ENCODE measurements around the gene SLC35F5.
A peak's percentile ranks its signal among the peaks of the same experiment; 100 is the strongest.
"Not testable (repeated sequence)": the region's sequence is repeated elsewhere in the genome, so short reads cannot be mapped to it uniquely, and the experiment has no call there.

SLC35F5 gene

GRCh38 chr2:113755035-113755834 is 1.2 kb downstream of the SLC35F5 start:
- DNase-seq (ENCODE audit: low spot score): no peak

DNA sequence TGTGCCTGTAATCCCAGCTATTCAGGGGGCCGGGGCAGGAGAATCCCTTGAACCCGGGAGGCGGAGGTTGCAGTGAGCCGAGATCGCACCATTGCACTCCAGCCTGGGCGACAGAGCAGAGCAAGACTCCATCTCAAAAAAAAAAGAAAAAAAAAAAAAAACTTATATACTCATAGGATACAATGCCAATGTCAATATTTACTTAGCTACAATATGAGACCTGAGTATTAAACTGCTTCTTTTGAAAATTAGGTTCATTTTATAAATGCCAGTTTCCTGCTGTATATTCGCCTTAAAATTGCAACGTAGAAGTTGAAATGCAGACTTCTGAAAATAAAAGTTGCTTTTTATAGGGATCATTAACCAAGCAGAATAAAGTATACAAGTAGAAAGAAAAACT is 2.3 kb downstream of the SLC35F5 start:
- no peak for DNase-seq (ENCODE audit: low spot score)

DNA sequence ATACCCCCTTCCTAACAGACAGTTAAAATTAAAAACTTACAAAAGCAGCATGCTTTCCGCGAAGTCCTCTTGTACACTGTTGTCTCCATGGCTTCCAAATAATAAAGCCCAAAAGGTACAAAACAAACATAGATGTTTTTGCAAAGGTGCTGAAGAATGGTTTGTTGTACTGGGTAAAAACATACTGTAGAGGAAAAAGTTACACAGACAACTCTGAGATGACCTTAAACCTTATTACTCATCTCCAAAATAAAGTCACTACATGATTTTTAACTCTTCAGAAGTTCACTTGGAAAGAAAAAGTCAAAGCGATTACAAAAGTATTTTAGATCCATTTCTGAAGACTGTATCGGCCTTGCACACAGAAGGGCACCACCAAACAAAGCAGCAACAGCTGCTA is 6.1 kb downstream of the SLC35F5 start:
- no peak for DNase-seq (ENCODE audit: low spot score)

DNA sequence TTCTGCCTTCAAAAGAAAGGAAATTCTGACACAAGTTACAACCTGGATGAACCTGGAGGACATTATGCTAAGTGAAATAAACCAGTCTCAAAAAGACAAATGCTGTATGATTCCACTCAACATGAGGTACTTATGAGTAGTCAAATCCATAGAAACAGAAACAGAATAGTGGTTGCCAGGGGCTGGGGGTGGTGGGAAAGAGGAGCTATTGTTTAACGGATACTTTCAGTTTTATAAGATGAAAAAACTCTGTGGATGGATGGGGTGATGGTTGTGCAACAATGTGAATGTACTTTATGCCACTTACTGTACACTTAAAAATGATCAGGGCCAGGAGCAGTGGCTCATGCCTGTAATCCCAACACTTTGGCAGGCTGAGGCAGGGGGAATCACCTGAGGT is 15.4 kb downstream of the SLC35F5 start:
- no peak for DNase-seq (ENCODE audit: low spot score)

- no peak for DNase-seq (ENCODE audit: low spot score)
Observed at GRCh38 chr2:113739849-113740248, 16.6 kb downstream of the SLC35F5 start.

DNA sequence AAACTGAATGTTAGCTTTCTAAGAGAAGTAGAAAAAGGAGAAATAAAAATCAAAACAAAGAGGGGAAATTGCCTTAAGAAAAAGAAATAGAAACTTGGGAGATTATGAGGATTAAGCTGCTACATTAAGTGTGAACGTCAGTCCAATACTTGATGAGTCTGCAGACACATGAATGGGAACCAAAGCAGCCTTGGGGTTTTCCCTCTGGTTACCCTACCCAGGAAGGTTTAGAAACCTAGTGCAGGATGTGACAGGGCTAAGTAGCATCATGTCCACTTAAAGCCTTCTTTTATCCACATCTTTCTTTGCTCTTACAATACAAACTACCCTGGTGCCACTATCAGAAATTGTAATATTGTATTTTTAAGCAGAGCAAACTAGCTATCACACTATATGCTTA is 22.3 kb downstream of the SLC35F5 start:
- no peak for DNase-seq (ENCODE audit: low spot score)

DNA sequence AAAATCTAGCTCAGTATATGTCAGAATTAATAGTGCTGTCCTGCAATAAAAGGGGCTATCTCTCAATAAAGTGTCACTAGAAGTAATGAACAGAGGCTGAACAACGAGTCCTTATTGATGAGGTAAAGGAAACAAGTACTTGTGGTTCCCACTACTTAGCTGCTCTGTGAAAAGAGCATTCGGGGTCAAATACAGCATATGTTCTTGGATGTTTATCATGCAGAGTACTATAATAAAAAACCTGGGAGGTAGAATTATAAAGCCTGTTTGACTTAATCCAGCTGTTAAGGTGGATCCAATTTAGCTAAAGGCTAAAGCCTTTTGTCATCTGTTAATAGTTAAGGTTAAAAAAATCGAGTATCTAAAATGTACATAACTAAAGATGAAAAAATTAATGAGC is 32.4 kb downstream of the SLC35F5 start:
- no peak for DNase-seq (ENCODE audit: low spot score)

DNA sequence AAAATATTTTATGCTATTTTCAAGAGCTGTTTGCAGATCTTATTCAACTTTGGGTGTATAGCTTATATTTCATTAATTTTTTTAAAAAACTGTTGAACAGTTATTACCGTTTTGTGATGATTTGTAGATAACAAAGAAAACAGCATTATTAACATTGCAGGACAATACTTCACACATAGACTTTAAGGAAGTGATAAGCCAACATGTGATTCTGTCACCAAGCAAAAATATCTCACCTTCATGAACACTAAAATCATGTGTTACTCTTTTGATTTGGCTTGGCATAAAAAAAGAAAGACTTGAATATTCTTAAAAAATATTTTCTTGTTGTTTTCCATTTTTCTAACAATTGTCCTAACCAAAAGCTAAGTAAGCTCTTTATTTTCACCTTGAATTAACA is 33.0 kb downstream of the SLC35F5 start:
- no peak for DNase-seq (ENCODE audit: low spot score)

DNA sequence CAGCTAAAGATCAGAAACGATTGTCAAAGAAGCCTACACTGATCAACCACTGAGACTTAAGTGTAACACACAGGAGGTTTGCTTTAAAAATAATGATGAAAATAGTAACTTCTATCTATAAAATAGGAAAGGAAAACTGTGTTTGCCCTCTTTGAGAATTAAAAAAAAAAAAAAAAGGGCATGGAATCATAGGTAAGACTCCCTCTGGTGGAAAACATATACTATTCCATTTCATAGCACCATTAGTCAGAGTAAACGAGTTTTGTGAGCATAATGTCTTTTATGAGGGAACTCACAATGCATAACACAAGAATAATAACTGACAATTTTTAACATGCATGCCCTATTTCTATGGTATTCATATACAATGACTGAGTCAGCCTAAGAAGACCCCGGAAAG is 36.3 kb downstream of the SLC35F5 start:
- DNase-seq (ENCODE audit: low spot score): no peak

DNA sequence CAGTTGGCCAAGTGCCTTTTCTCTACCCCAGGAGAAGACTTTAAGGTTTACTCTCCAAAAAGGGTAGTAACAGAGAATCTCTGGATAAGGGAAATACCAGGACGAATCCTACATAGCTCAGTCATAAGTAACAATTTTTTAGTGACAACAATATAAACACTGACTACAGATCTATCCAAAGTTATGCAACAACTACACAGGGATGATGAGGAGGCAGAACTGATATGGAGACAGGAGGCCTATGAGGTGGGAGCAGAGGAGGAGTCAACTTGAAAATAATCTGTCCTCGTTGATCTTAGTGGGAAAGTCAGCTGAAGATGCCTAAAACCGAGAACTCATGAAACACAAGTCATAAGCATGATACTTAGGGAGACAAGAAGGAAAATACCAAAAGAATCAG is 40.2 kb downstream of the SLC35F5 start:
- no peak for DNase-seq (ENCODE audit: low spot score)

DNA sequence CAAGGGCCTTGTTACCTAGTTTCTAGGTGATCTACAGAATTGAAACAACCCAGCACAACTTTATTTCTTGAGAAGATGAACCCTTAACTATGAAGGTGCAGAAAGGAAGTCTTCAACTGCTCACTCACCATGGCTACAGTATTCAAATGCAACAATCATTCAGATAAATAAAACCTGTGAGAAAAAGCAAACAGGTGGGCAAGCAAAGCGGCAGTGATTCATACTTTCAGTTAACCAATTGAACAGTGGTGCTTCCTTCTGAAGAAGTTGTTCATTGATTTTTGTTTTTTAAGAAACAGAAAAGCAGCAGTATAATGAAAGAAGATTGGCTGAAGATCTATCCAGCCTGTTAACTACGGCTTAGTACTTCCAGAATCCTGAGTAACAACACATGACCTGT is 43.5 kb downstream of the SLC35F5 start:
- no peak for DNase-seq (ENCODE audit: low spot score)

DNA sequence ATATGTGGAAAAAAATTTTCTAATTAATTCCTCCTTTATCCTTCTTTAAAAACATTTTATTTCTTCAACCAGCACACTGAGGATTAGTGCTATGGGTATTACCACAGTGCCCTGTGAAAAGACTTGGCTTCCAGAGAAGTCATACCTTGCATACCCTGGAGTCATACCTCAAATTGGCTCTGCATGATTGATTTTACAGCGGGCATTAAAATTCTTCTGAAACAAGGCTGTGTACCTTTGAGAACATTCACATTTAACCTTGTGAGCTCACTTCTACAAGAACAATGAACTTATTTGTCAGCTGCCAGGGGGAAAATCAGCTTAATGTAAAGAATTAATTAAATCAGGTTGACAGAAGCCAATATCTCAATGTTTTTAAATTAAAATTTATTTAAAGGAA is 44.6 kb downstream of the SLC35F5 start:
- no peak for DNase-seq (ENCODE audit: low spot score)

GRCh38 chr2:113709022-113709421 is 47.4 kb downstream of the SLC35F5 start:
- DNase-seq (ENCODE audit: low spot score): no peak

GRCh38 chr2:113707106-113707505 is 49.3 kb downstream of the SLC35F5 start:
- no peak for DNase-seq (ENCODE audit: low spot score)

DNA sequence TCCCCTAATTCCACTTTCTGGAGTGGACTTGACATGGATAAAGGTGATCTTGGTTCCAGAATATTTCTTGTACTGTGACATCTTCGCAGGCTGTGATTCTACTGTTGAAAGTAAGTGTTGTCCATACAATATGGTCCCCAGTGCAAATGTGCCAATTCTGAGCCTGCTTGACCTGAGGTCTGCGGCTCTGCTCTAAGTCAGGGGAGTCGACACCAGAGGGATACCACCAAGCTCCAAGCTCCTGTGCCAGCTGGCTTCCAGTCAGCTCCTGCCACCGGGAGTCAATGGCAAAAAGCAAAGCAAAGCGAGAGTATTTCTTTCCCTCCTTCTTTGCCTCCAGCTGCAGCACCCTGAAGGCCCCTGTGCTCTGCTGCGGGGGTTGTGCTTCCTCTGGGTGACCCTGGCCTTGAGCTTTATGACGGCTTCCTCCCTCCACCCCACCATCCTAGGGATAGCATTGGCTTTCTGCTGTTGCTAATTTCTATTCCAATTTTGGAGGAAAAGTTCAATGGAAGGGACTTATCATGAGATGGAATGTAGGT is 50.4 kb downstream of the SLC35F5 start:
- DNase-seq (ENCODE audit: low spot score): no peak

GRCh38 chr2:113704300-113704993 is 52.0 kb downstream of the SLC35F5 start:
- not testable (repeated sequence) for DNase-seq (ENCODE audit: low spot score)

GRCh38 chr2:113703386-113704299 is 52.8 kb downstream of the SLC35F5 start:
- no peak for DNase-seq (ENCODE audit: low spot score)

DNA sequence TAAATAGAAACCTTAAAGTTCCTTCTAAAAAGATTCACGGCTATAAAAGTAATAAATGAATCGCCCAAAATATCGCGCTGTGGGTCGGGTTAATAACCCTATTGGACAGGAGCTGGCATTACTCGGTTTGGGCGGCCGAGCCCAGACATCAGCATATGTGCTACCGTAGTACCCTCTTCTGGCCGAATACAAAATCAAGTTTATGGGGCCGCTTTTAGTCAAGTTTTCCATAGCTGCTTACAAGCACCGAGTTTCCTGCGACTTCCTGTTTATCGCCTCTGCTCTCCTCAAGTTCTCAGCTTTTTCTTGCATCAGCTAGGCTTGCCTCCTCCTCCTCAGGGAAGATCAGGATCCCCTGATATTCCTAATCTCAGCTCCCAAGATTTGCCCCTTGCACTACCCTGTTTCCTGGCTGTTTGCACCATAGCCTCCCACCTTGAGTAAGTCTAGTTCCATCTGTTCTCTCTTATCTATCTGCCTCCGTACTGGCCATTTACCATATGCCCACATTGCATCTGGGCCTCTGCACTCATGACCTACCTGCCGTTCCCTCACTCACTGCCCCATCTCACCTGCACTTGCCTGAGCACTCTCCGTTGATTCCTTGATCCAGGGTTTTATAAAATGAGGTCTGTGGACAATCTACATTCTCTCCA is 56.1 kb downstream of the SLC35F5 start:
- DNase-seq (ENCODE audit: low spot score): peak; percentile 22

DNA sequence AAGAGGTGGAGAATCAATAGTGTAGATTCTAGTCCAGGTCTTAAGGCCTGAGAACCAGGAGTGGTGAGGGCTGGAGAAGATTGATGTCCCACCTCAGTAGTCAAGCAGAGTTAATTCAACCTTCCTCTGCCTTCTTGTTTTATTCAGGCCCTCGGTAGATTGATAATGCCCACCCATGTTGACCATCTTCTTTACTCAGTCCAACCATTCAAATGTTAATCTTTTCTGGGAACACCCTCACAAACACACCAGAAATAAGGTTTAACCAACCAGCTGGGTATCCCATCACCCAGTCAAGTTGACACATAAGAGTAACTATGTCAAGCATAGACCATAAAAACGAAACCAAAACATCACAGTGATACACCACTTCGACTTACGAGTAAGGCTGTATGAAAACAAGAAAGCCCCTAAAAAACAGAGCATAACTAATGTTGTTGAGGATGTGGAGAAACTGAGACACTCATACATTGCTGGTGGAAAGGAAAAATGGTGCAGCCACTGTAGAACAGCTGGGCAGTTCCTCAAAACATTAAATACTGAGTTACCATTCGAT is 57.5 kb downstream of the SLC35F5 start:
- DNase-seq (ENCODE audit: low spot score): no peak

GRCh38 chr2:113698251-113698650 is 58.2 kb downstream of the SLC35F5 start:
- not testable (repeated sequence) for DNase-seq (ENCODE audit: low spot score)

GRCh38 chr2:113697516-113697915 is 58.9 kb downstream of the SLC35F5 start:
- no peak for DNase-seq (ENCODE audit: low spot score)

Measured in HuH-7.5 (cell line).